Fibroblast of villous mesenchyme (primary cell): ENCODE results near the gene AOC3. TPM values are rescaled to one million over a fixed set of nuclear protein-coding genes. Genes with fewer than 3 reads are reported as not detected.

ENCODE experiments used
- DNase-seq: peaks from one replicate; pipeline ENCODE4 v3.0.0-alpha.2; 2010; ENCODE audit warnings: low read depth
- H3K4me3 ChIP-seq: 2 replicates; pipeline ENCODE4 v1.5.1; 2011; ENCODE audit warnings: low read depth, mild to moderate bottlenecking, low read length
- total RNA-seq: library from RNA; depleted of rRNA; stranded (reverse); fragments of >200 nt; gene quantifications from 2 replicates; pipeline ENCODE4 v1.2.3, GENCODE V29; 2012
- TF ChIP-seq, protein P1 (sequence below): IDR thresholded peaks from 2 replicates; pipeline ENCODE4 v1.5.1; 2012; ENCODE audit warnings: low read depth, mild to moderate bottlenecking, low read length; ENCODE audit not compliant: insufficient read depth

AOC3 gene, protein sequence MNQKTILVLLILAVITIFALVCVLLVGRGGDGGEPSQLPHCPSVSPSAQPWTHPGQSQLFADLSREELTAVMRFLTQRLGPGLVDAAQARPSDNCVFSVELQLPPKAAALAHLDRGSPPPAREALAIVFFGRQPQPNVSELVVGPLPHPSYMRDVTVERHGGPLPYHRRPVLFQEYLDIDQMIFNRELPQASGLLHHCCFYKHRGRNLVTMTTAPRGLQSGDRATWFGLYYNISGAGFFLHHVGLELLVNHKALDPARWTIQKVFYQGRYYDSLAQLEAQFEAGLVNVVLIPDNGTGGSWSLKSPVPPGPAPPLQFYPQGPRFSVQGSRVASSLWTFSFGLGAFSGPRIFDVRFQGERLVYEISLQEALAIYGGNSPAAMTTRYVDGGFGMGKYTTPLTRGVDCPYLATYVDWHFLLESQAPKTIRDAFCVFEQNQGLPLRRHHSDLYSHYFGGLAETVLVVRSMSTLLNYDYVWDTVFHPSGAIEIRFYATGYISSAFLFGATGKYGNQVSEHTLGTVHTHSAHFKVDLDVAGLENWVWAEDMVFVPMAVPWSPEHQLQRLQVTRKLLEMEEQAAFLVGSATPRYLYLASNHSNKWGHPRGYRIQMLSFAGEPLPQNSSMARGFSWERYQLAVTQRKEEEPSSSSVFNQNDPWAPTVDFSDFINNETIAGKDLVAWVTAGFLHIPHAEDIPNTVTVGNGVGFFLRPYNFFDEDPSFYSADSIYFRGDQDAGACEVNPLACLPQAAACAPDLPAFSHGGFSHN
- total RNA-seq = under 0.01 and 0.32 TPM in 2 replicates

DNA sequence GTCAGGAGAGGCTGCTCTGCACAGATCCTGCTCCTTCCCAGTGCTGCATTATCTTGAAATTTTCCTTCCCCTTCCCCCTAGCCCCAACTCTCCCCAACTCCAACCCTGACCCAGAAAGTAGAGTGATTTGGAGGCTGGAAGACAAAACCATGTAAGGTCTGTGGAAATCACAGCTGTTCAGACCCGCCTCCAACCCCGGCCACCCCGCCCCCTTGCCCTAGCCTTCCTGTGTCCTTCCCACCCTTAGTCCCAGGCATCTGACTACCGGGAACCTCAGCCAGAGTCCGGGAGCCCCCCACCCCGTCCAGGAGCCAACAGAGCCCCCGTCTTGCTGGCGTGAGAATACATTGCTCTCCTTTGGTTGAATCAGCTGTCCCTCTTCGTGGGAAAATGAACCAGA, at the start of gene AOC3:
AOC3 (plus strand) TSS at position 246 of the 400 bp plus-strand sequence; CDS start at position 391, 145 bp downstream.
- TF ChIP-seq, protein P1, sequence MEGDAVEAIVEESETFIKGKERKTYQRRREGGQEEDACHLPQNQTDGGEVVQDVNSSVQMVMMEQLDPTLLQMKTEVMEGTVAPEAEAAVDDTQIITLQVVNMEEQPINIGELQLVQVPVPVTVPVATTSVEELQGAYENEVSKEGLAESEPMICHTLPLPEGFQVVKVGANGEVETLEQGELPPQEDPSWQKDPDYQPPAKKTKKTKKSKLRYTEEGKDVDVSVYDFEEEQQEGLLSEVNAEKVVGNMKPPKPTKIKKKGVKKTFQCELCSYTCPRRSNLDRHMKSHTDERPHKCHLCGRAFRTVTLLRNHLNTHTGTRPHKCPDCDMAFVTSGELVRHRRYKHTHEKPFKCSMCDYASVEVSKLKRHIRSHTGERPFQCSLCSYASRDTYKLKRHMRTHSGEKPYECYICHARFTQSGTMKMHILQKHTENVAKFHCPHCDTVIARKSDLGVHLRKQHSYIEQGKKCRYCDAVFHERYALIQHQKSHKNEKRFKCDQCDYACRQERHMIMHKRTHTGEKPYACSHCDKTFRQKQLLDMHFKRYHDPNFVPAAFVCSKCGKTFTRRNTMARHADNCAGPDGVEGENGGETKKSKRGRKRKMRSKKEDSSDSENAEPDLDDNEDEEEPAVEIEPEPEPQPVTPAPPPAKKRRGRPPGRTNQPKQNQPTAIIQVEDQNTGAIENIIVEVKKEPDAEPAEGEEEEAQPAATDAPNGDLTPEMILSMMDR = no peak
- H3K4me3 ChIP-seq = no peak within 1 kb of the TSS
- no peak for DNase-seq

DNA sequence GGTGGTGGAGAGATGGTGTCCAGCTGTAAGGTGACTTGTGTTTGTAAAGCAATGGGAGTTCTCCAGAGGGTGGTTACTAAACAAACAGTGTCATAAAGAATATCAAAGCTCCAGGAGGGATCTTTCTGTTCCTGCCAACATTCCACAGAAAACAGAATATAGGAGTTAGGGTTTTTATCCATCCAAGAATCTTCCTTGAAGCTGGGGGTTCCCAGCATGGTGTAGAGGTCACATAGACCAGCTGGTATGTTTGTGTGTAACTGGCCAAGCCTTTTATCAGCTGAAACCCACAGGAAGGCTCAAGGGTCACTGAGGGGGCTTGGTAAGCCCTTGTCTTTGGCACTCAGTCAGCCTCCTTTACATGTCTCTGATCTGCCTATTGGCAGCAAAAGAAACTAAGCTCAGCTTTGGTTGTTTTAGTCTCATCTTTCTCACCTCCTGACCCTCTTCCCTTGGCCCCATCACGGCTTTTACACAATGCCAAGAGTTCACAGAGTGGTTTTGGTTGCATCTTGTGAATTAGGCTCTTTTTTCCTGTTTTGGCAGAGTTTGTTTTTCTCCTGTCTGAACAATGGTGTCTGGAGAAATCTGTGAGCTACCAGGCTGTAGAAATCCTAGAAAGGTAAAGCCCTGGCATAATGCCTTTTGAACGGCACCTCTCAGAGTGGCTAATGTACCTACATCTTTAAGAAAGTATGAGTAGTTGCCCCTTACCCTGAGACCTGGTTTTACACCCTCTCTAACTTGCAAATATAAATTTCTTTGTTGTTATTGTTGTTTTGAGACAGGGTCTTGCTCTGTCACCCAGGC, 47.7 kb upstream of the AOC3 start:
- TF ChIP-seq, protein P1 = no peak
- peak; percentile 73 for DNase-seq

DNA sequence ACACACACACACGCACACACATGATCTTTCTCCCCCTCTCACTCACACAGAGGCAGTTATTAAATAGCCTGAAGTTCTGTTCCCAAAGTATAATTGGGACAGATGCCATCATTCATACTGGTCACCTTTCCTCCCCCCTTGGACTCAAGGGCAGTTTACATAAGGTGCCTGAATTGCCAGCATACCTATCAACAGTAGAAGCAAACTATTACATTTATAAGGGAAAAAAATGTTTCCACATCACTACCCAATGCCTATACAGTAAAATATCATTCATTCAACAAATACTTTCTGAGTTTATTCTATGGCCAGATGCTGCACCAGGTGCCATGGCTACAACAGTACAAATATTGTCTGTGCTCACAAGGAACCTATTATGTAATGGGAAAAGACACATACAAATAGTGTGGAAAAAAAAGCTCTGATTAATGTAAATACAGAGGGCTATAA, 46.1 kb upstream of the AOC3 start:
- DNase-seq = no peak
- no peak overlapping the region for H3K4me3 ChIP-seq
- TF ChIP-seq, protein P1 = no peak

More for the DNA sequence above, 47.7 kb upstream of the AOC3 start:
- H3K4me3 ChIP-seq = no peak overlapping the region

DNA sequence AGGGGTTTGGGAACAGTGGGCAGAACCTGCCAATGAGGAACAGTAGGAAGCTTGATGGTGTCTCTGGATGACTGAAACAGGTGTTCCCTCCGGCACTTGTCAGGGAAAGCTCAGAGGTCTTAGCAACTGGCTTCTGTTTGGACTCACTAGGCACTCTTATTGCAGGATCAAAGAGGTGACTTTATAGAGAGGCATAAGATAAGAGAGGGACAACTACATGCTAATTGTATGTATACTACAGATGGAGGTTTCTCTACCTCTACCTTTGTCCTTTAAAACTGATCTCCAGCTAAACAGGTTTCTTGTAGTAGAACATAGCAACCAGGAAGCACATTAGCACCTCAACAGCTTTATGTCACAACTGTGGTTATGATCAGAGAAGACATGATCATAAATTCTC, 44.8 kb upstream of the AOC3 start:
- TF ChIP-seq, protein P1 = no peak

DNA sequence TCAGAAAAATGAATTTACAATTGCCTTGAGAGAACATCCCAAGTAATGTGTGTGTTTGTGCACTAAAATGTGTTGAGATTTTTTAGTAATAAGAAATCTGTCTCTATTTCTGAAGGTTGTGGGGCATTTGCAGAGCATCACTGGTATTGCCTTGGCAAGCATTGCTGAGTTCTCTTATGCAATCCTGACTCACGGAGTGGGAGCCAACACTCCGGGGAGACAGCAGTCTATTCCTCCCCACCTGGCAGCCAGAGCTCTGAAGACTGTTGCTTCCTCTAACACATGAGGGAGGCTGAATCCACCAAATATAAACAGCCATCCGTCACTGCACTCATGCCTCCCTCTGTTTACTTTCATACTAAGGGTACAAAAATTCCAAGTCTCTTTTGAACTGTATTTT, 41.7 kb upstream of the AOC3 start:
- TF ChIP-seq, protein P1 = no peak

More for the DNA sequence above, 44.8 kb upstream of the AOC3 start:
- no peak overlapping the region for H3K4me3 ChIP-seq
- no peak for DNase-seq

DNA sequence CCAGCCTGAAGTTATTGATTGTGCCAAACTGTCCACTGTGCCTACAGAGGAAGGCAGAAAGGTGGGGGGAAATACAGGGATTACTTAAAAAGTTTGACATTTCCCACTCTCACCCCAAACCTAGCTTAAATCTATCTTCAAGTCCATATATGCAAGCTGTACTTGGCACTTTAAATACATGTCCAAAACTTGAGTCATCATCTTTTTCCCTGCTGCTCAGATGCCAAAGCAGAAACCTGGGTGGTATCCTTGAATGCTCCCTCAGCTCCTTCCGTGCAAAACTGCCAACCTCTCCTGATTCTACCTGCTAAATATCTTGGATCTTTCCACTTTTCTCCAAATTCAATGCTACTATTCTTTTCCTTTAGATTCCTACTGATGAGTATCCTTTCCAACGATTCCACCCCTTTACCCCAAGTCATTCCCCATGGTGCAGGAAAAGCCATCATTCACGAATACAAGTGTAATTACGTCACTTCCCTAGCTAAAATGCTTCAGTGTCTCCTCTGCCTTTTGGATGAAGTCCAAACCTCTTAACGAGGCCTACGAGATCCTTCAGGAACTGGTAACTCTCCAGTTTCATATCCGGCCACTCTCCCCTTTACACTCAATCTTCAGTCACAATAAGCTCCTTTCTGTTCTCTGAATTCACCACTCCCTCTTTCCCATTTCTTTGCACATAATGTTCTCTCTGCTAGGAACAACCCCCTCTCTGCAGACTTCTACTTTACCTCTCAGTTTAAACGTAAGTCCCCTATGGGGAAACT, 36.2 kb upstream of the AOC3 start:
- H3K4me3 ChIP-seq = no peak overlapping the region
- DNase-seq = peak; percentile 73
- TF ChIP-seq, protein P1 = no peak

More for the DNA sequence above, 41.7 kb upstream of the AOC3 start:
- no peak overlapping the region for H3K4me3 ChIP-seq
- DNase-seq = peak; percentile 82
